Measurements from ENCODE around the gene C1orf174.

- TF ChIP-seq, protein P1, sequence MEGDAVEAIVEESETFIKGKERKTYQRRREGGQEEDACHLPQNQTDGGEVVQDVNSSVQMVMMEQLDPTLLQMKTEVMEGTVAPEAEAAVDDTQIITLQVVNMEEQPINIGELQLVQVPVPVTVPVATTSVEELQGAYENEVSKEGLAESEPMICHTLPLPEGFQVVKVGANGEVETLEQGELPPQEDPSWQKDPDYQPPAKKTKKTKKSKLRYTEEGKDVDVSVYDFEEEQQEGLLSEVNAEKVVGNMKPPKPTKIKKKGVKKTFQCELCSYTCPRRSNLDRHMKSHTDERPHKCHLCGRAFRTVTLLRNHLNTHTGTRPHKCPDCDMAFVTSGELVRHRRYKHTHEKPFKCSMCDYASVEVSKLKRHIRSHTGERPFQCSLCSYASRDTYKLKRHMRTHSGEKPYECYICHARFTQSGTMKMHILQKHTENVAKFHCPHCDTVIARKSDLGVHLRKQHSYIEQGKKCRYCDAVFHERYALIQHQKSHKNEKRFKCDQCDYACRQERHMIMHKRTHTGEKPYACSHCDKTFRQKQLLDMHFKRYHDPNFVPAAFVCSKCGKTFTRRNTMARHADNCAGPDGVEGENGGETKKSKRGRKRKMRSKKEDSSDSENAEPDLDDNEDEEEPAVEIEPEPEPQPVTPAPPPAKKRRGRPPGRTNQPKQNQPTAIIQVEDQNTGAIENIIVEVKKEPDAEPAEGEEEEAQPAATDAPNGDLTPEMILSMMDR (IDR thresholded peaks at IDR 0.05), result no peak
- TF ChIP-seq POLR2A (IDR thresholded peaks at IDR 0.05), result no peak
These were observed 29.1 kb upstream of the C1orf174 start for GRCh38 chr1:3929126-3929525.
